ENCODE measurements around the gene PTTG1IP. TPM values are rescaled to one million over a fixed set of nuclear protein-coding genes. Genes with fewer than 3 reads are reported as not detected.
A peak's percentile ranks its signal among the peaks of the same experiment; 100 is the strongest.

Gene PTTG1IP
- total and polyA plus RNA-seq, 2 of the 13 experiments (the other 11 are each of a cell fraction or from before 2014, with no cell fraction given) = 161 to 700 TPM

DNA sequence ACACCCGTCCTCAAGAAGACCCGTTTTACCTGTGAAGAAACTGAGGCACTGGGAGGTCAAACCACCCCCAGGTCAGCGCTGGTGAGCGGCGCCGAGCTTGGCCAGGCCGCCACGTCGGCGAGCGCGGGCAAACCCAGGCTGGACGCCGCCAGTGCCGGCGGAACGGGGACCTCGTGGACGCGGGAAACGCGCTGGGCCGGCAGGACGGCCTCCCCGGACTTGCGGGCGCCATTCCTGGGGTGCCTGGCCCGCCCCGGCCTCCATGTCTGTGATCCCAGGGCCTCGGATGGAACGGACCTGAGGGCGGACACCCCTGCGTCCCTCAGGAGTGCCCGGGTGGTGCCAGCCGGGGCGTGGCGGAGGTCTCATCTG, 54.9 kb downstream of the PTTG1IP start (continued):
- TF ChIP-seq, protein P1, sequence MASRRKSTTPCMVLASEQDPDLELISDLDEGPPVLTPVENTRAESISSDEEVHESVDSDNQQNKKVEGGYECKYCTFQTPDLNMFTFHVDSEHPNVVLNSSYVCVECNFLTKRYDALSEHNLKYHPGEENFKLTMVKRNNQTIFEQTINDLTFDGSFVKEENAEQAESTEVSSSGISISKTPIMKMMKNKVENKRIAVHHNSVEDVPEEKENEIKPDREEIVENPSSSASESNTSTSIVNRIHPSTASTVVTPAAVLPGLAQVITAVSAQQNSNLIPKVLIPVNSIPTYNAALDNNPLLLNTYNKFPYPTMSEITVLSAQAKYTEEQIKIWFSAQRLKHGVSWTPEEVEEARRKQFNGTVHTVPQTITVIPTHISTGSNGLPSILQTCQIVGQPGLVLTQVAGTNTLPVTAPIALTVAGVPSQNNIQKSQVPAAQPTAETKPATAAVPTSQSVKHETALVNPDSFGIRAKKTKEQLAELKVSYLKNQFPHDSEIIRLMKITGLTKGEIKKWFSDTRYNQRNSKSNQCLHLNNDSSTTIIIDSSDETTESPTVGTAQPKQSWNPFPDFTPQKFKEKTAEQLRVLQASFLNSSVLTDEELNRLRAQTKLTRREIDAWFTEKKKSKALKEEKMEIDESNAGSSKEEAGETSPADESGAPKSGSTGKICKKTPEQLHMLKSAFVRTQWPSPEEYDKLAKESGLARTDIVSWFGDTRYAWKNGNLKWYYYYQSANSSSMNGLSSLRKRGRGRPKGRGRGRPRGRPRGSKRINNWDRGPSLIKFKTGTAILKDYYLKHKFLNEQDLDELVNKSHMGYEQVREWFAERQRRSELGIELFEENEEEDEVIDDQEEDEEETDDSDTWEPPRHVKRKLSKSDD (CRISPR knock-in tag; IDR thresholded peaks at IDR 0.05; ENCODE audit: low read depth) = peak; percentile 32; the same call in 1 of the 2 replicates
- TF ChIP-seq AGO2 (optimal IDR thresholded peaks at IDR 0.05; ENCODE audit: low read depth, low read length) (peak; percentile 50), ZBTB38 (CRISPR knock-in tag; IDR thresholded peaks at IDR 0.05) (peak; percentile 85), ZNF746 (CRISPR knock-in tag; IDR thresholded peaks at IDR 0.05) (no peak), ZNF329 (CRISPR knock-in tag; IDR thresholded peaks at IDR 0.05; ENCODE audit: low read depth) (0 out of 2 replicates have a peak, but pooled peaks have one; percentile 26), BORCS8-MEF2B (CRISPR knock-in tag; IDR thresholded peaks at IDR 0.05) (0 out of 2 replicates have a peak, but pooled peaks have one; percentile 7), CAMTA2 (CRISPR knock-in tag; IDR thresholded peaks at IDR 0.05; ENCODE audit: borderline replicate concordance) (0 out of 2 replicates have a peak, but pooled peaks have one; percentile 38), HNRNPLL (IDR thresholded peaks at IDR 0.05; ENCODE audit: low read depth, low read length, poor library complexity, severe bottlenecking) (peak; percentile 6)

DNA sequence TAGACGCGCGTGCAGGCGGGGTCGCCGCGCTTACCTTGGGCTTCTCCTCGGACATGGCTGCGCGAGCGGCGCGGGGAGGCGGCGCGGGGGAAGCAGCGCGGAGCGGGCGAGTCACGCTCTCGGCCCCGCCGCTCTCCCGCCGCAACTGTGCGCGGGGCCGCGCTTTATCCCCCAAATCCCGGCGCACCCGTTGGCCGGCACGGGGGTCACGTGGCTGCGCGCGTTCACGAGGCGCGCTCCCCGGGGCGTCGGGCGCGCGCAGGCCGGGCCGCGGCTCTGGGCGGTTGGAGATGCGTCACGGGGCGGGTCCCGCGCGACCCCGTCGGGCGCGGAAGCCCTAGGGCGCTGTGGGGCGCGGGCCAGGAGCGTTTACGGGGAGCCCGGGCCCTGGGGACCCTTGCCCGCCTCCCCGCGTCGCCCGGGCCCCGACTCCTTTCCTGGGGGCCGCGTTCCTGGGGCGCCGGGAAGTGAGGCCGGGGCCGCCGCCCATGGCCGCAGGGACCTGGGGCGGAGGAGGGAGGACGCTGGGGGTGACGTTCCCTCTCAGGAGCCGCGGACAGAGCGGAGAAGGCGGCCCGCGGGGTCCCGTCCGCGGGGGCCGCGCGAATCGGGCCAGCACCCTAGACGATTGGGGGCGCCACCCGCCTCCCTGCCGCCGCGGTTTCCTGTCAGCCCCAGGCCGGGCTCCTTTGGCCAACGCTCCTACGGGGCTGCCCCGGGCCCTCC, 55.4 kb downstream of the PTTG1IP start, which contains the start of gene SUMO3:
Gene SUMO3 (minus strand): TSS at position 149 of the 726 bp plus-strand sequence. CDS start 94 bp downstream, at position 55.
- peaks cover 14% of the 10 kb centered on the region for H3K9me3 ChIP-seq (ENCODE audit: low read length)
- DNase-seq (ENCODE audit: low spot score) (peak; percentile 51), FAIRE-seq (no peak), ATAC-seq (peak; percentile 65)
- H2AFZ ChIP-seq (ENCODE audit: low read length) = no peak within 1 kb of the TSS
- peaks cover 37% of the 10 kb centered on the region for H3K79me2 ChIP-seq (ENCODE audit: insufficient read depth, low read length)
- ChIA-PET CTCF (ENCODE audit: low intra/inter-chr PET ratio, low total read pairs) (no interaction called here), POLR2A (interaction anchor here (0.9 to 1.2 kb wide), 6 partner anchors 13 to 56 kb away, joined by 3 to 7 read pairs (median 6); partner anchors contain the start of genes PTTG1IP and UBE2G2)
- peaks cover 9% of the 10 kb centered on the region; the same call in 1 of the 2 replicates for H4K20me1 ChIP-seq (ENCODE audit: insufficient read depth, low read length)
- 0% methylated on average over 23 of the region's 108 CpGs for WGBS (ENCODE audit: low lambda C conversion rate)
- in situ Hi-C loops (cut with HindIII; ENCODE audit: extremely low pct_ligation_motif_present, low pct_unique_long_range_greater_than_20kb) (no loop called here), intact Hi-C loops (cut with micrococcal nuclease; ENCODE audit: unreplicated experiment) (loop anchor here (1.0 kb wide), 1 partner anchor 16 kb away; no protein-coding TSS in a partner anchor)
- BruUV-seq (replicated peaks) = TSS peak; percentile 77
- H3K4me3 ChIP-seq (replicated peaks in 1 of 3; ENCODE audit: insufficient read depth in 1 of 3, low read depth in 2 of 3, low read length in 3 of 3) = peak within 1 kb of the TSS; percentile 68 to 88 (median 72)
- peak within 1 kb of the TSS; percentile 81 for H3K9ac ChIP-seq (ENCODE audit: insufficient read depth, low read depth, low read length)
- H3K36me3 ChIP-seq (replicated peaks in 1 of 2; ENCODE audit: control insufficient read depth in 1 of 2, insufficient read depth in 2 of 2, low read length in 2 of 2) = peaks cover 5 to 12% of the 10 kb centered on the region in 2 experiments; a peak in 3 of 5 replicates
- H3K4me2 ChIP-seq (ENCODE audit: low read depth, low read length) = peak within 1 kb of the TSS; percentile 80
- H3K27me3 ChIP-seq (ENCODE audit: control insufficient read depth in 1 of 2, insufficient read depth in 2 of 2, low read length in 2 of 2) = no peaks in the 10 kb centered on the region
- peaks cover 34% of the 10 kb centered on the region for H3K4me1 ChIP-seq (ENCODE audit: insufficient read depth, low read length)
- peak within 1 kb of the TSS; percentile 71 for H3K27ac ChIP-seq (ENCODE audit: extremely low read length, insufficient read depth, low read length)
- TF ChIP-seq HIVEP1 (CRISPR knock-in tag; IDR thresholded peaks at IDR 0.05) (no peak), ZEB1 (IDR thresholded peaks at IDR 0.05; ENCODE audit: insufficient replicate concordance, low read depth) (no peak), ZNF441 (CRISPR knock-in tag; IDR thresholded peaks at IDR 0.05; ENCODE audit: borderline replicate concordance) (no peak), DPF2 (CRISPR knock-in tag; IDR thresholded peaks at IDR 0.05; ENCODE audit: borderline replicate concordance, low read depth) (no peak), RFX3 (CRISPR knock-in tag; IDR thresholded peaks at IDR 0.05) (no peak), ZNF263 (CRISPR knock-in tag; IDR thresholded peaks at IDR 0.05) (no peak), ZNF550 (CRISPR knock-in tag; IDR thresholded peaks at IDR 0.05; ENCODE audit: borderline replicate concordance) (no peak), ZNF3 (CRISPR knock-in tag; IDR thresholded peaks at IDR 0.05) (no peak), NRL (CRISPR knock-in tag; IDR thresholded peaks at IDR 0.05; ENCODE audit: borderline replicate concordance) (no peak), LCORL (IDR thresholded peaks at IDR 0.05) (no peak), LCORL (CRISPR knock-in tag; IDR thresholded peaks at IDR 0.05) (no peak), ESRRA (CRISPR knock-in tag; IDR thresholded peaks at IDR 0.05; ENCODE audit: low read depth) (no peak)
- TF ChIP-seq, protein P2, sequence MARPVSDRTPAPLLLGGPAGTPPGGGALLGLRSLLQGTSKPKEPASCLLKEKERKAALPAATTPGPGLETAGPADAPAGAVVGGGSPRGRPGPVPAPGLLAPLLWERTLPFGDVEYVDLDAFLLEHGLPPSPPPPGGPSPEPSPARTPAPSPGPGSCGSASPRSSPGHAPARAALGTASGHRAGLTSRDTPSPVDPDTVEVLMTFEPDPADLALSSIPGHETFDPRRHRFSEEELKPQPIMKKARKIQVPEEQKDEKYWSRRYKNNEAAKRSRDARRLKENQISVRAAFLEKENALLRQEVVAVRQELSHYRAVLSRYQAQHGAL (CRISPR knock-in tag; IDR thresholded peaks at IDR 0.05; ENCODE audit: not compliant biosample characterization) = no peak

Data from HepG2 (cell line).